Jurkat, Clone E6-1 (cell line): ENCODE data around the gene SNCAIP. TPM values are rescaled to one million over a fixed set of nuclear protein-coding genes. Genes with fewer than 3 reads are reported as not detected.

Source experiments
- DNase-seq: peaks from one replicate; pipeline ENCODE4 v3.0.0-alpha.2; 2011; ENCODE audit warnings: low read depth, low spot score
- H3K4me3 ChIP-seq: 2 replicates; pipeline ENCODE4 v1.5.1; 2011; ENCODE audit warnings: mild to moderate bottlenecking, low read length, control low read depth, moderate library complexity
- polyA plus RNA-seq: library from polyadenylated mRNA; unstranded; fragments of >200 nt; gene quantifications from one replicate; pipeline ENCODE4 v1.2.1, GENCODE V29; 2012; ENCODE audit warnings: missing spikeins; ENCODE audit not compliant: insufficient read length, insufficient read depth

Gene SNCAIP
- polyA plus RNA-seq: not detected

GRCh38 chr5:122311961-122312590 lies at the start of gene SNCAIP:
Gene SNCAIP (plus strand): TSS chr5:122312237. CDS start chr5:122391135, 78,898 bp downstream.
- no peak within 1 kb of the TSS for H3K4me3 ChIP-seq
- DNase-seq: no peak

- no peak overlapping the region for H3K4me3 ChIP-seq
- no peak for DNase-seq
Measured at GRCh38 chr5:122263352-122264030, 48.5 kb upstream of the SNCAIP start.

- H3K4me3 ChIP-seq: no peak overlapping the region
- DNase-seq: no peak
Measured at GRCh38 chr5:122264610-122265009, 47.4 kb upstream of the SNCAIP start.

- no peak overlapping the region for H3K4me3 ChIP-seq
- DNase-seq: no peak
Measured at GRCh38 chr5:122267185-122267584, 44.9 kb upstream of the SNCAIP start.

- DNase-seq: no peak
- H3K4me3 ChIP-seq: no peak overlapping the region
Measured at GRCh38 chr5:122273696-122274095, 38.3 kb upstream of the SNCAIP start.

- H3K4me3 ChIP-seq: no peak overlapping the region
- no peak for DNase-seq
Measured at GRCh38 chr5:122283592-122283991, 28.4 kb upstream of the SNCAIP start.

- H3K4me3 ChIP-seq: no peak overlapping the region
- no peak for DNase-seq
Measured at GRCh38 chr5:122286541-122286940, 25.5 kb upstream of the SNCAIP start.

GRCh38 chr5:122287101-122287500 lies 24.9 kb upstream of the SNCAIP start:
- no peak for DNase-seq

GRCh38 chr5:122291000-122291901 lies 20.8 kb upstream of the SNCAIP start:
- no peak for DNase-seq
- no peak overlapping the region for H3K4me3 ChIP-seq

More at GRCh38 chr5:122287101-122287500, 24.9 kb upstream of the SNCAIP start:
- no peak overlapping the region for H3K4me3 ChIP-seq

- no peak for DNase-seq
Measured at GRCh38 chr5:122292332-122292731, 19.7 kb upstream of the SNCAIP start.

GRCh38 chr5:122295138-122295537 lies 16.9 kb upstream of the SNCAIP start:
- DNase-seq: peak; percentile 4
- no peak overlapping the region for H3K4me3 ChIP-seq

More at GRCh38 chr5:122292332-122292731, 19.7 kb upstream of the SNCAIP start:
- H3K4me3 ChIP-seq: no peak overlapping the region

GRCh38 chr5:122296871-122297270 lies 15.2 kb upstream of the SNCAIP start:
- no peak overlapping the region for H3K4me3 ChIP-seq
- DNase-seq: no peak

- DNase-seq: no peak
- no peak overlapping the region for H3K4me3 ChIP-seq
Measured at GRCh38 chr5:122297587-122298298, 14.3 kb upstream of the SNCAIP start.

GRCh38 chr5:122300374-122300773 lies 11.7 kb upstream of the SNCAIP start:
- DNase-seq: no peak
- no peak overlapping the region for H3K4me3 ChIP-seq

GRCh38 chr5:122301016-122301415 lies 11.0 kb upstream of the SNCAIP start:
- H3K4me3 ChIP-seq: no peak overlapping the region
- no peak for DNase-seq

- DNase-seq: no peak
- H3K4me3 ChIP-seq: no peak overlapping the region
Measured at GRCh38 chr5:122304471-122305215, 7.4 kb upstream of the SNCAIP start.

- no peak overlapping the region for H3K4me3 ChIP-seq
- no peak for DNase-seq
Measured at GRCh38 chr5:122306461-122306860, 5.6 kb upstream of the SNCAIP start.

GRCh38 chr5:122310889-122311288 lies 1.1 kb upstream of the SNCAIP start:
- DNase-seq: no peak
- no peak overlapping the region for H3K4me3 ChIP-seq
